Astrocyte (in vitro differentiated cells and primary cell): ENCODE results near the gene DIAPH3. TPM values are rescaled to one million over a fixed set of nuclear protein-coding genes. Genes with fewer than 3 reads are reported as not detected.
A peak's percentile ranks its signal among the peaks of the same experiment; 100 is the strongest.

ENCODE experiments used
- DNase-seq: peaks from one replicate; pipeline ENCODE4 v3.0.0-alpha.2; 2010; ENCODE audit warnings: low read depth
- FAIRE-seq: peaks from 2 replicates; lab custom pipeline; 2011; peaks lifted over from hg19 to GRCh38; lab: Jason Lieb, UNC
- H2AFZ ChIP-seq: 2 replicates; pipeline ENCODE4 v1.6.0; 2012; ENCODE audit warnings: low read depth, low read length, inconsistent platforms
- H3K27ac ChIP-seq: 2 replicates; pipeline ENCODE4 v1.5.1; 2011; ENCODE audit warnings: low read depth, low read length, inconsistent platforms
- H3K27me3 ChIP-seq: 2 replicates; pipeline ENCODE4 v1.6.0; 2011; ENCODE audit warnings: low read length, inconsistent platforms; ENCODE audit not compliant: insufficient read depth
- H3K36me3 ChIP-seq: 2 replicates; pipeline ENCODE4 v1.5.1; 2011; ENCODE audit warnings: low read length, inconsistent platforms; ENCODE audit not compliant: insufficient read depth
- H3K4me1 ChIP-seq: 2 replicates; pipeline ENCODE4 v1.5.1; 2011; ENCODE audit warnings: low read length, inconsistent platforms; ENCODE audit not compliant: insufficient read depth
- H3K4me2 ChIP-seq: 2 replicates; pipeline ENCODE4 v1.6.0; 2012; ENCODE audit warnings: low read length, inconsistent platforms
- H3K4me3 ChIP-seq: 2 replicates; pipeline ENCODE4 v1.5.1; 2011; ENCODE audit warnings: low read depth, mild to moderate bottlenecking, low read length, inconsistent platforms; ENCODE audit not compliant: insufficient read depth
- H3K79me2 ChIP-seq: 2 replicates; pipeline ENCODE4 v1.6.0; 2012; ENCODE audit warnings: mild to moderate bottlenecking, low read length, inconsistent platforms; ENCODE audit not compliant: insufficient read depth
- H3K9ac ChIP-seq: 2 replicates; pipeline ENCODE4 v1.6.0; 2012; ENCODE audit warnings: mild to moderate bottlenecking, low read length, inconsistent platforms
- H3K9me3 ChIP-seq: 2 replicates; pipeline ENCODE4 v1.5.1; 2012; ENCODE audit warnings: low read depth, mild to moderate bottlenecking, low read length, inconsistent platforms; ENCODE audit not compliant: insufficient read depth
- H4K20me1 ChIP-seq: 2 replicates; pipeline ENCODE4 v1.6.0; 2012; ENCODE audit warnings: low read length, inconsistent platforms; ENCODE audit not compliant: insufficient read depth
- H3K27ac Mint-ChIP-seq: one replicate; pipeline ENCODE4 v1.8.0; 2021; ENCODE audit warnings: mild to moderate bottlenecking, mixed read lengths; ENCODE audit not compliant: unreplicated experiment
- H3K27me3 Mint-ChIP-seq: one replicate; pipeline ENCODE4 v1.8.0; 2021; ENCODE audit warnings: low read depth, mixed read lengths; ENCODE audit not compliant: unreplicated experiment
- H3K36me3 Mint-ChIP-seq: one replicate; pipeline ENCODE4 v1.8.0; 2021; ENCODE audit warnings: low read depth, mixed read lengths; ENCODE audit not compliant: unreplicated experiment
- H3K4me1 Mint-ChIP-seq: one replicate; pipeline ENCODE4 v1.8.0; 2021; ENCODE audit warnings: low read depth, mixed read lengths; ENCODE audit not compliant: unreplicated experiment
- H3K4me3 Mint-ChIP-seq: one replicate; pipeline ENCODE4 v1.8.0; 2021; ENCODE audit warnings: mild to moderate bottlenecking, moderate library complexity, mixed read lengths; ENCODE audit not compliant: unreplicated experiment
- H3K9me3 Mint-ChIP-seq: one replicate; pipeline ENCODE4 v1.8.0; 2021; ENCODE audit warnings: mild to moderate bottlenecking, mixed read lengths; ENCODE audit not compliant: unreplicated experiment
- CTCF ChIP-seq: IDR thresholded peaks from 2 replicates; pipeline ENCODE4 v1.5.1; 2011; ENCODE audit warnings: low read depth, mild to moderate bottlenecking, inconsistent platforms, low read length, moderate library complexity; ENCODE audit not compliant: insufficient read depth
- EZH2 ChIP-seq: IDR thresholded peaks from 2 replicates; pipeline ENCODE4 v1.6.1; 2012; ENCODE audit warnings: mild to moderate bottlenecking, low read length, inconsistent platforms; ENCODE audit not compliant: insufficient read depth
- total RNA-seq: library from RNA; stranded (reverse); gene quantifications from 2 replicates; pipeline ENCODE4 v1.2.1, GENCODE V29; 2021

Gene DIAPH3
- total RNA-seq, 1 donor from 2014 or later = 19.0 TPM

GRCh38 chr13:59679254-59679653 is 484.5 kb downstream of the DIAPH3 start:
- no peaks in the 10 kb centered on the region for H4K20me1 ChIP-seq

GRCh38 chr13:59677966-59678814 is 485.5 kb downstream of the DIAPH3 start:
- H3K27ac Mint-ChIP-seq = no peak overlapping the region
- Histone ChIP-seq H3K4me3 (no peak overlapping the region), H2AFZ (no peak overlapping the region), H3K36me3 (no peaks in the 10 kb centered on the region), H3K4me2 (no peak overlapping the region), H3K4me1 (no peaks in the 10 kb centered on the region), H3K9ac (no peak overlapping the region), H3K9me3 (no peaks in the 10 kb centered on the region), H3K27ac (no peak overlapping the region), H4K20me1 (no peaks in the 10 kb centered on the region), H3K79me2 (no peaks in the 10 kb centered on the region), H3K27me3 (no peaks in the 10 kb centered on the region)
- H3K4me3 Mint-ChIP-seq = no peak overlapping the region
- FAIRE-seq (peak; percentile 65), DNase-seq (peak; percentile 41)
- no peaks in the 10 kb centered on the region for H3K9me3 Mint-ChIP-seq
- H3K4me1 Mint-ChIP-seq = peaks cover 10% of the 10 kb centered on the region
- no peaks in the 10 kb centered on the region for H3K36me3 Mint-ChIP-seq
- no peaks in the 10 kb centered on the region for H3K27me3 Mint-ChIP-seq
- TF ChIP-seq EZH2 (no peak), CTCF (peak; percentile 96)

More at GRCh38 chr13:59679254-59679653, 484.5 kb downstream of the DIAPH3 start:
- no peaks in the 10 kb centered on the region for H3K27me3 Mint-ChIP-seq
- no peak overlapping the region for H3K4me3 Mint-ChIP-seq
- H3K9me3 ChIP-seq = no peaks in the 10 kb centered on the region
- DNase-seq (no peak), FAIRE-seq (no peak)
- no peaks in the 10 kb centered on the region for H3K36me3 ChIP-seq
- H3K4me2 ChIP-seq = no peak overlapping the region
- no peaks in the 10 kb centered on the region for H3K4me1 ChIP-seq
- H3K79me2 ChIP-seq = no peaks in the 10 kb centered on the region
- no peak overlapping the region for H3K4me3 ChIP-seq
- H3K27ac Mint-ChIP-seq = no peak overlapping the region
- peaks cover 4% of the 10 kb centered on the region for H3K4me1 Mint-ChIP-seq
- no peak overlapping the region for H2AFZ ChIP-seq
- no peak overlapping the region for H3K27ac ChIP-seq
- H3K27me3 ChIP-seq = no peaks in the 10 kb centered on the region
- no peaks in the 10 kb centered on the region for H3K9me3 Mint-ChIP-seq
- no peak overlapping the region for H3K9ac ChIP-seq
- H3K36me3 Mint-ChIP-seq = no peaks in the 10 kb centered on the region
- no peak for TF ChIP-seq EZH2
- no peak for TF ChIP-seq CTCF

GRCh38 chr13:59677430-59677829 is 486.3 kb downstream of the DIAPH3 start:
- Histone ChIP-seq H3K4me3 (no peak overlapping the region), H3K9me3 (no peaks in the 10 kb centered on the region), H2AFZ (no peak overlapping the region), H3K9ac (no peak overlapping the region), H3K36me3 (no peaks in the 10 kb centered on the region), H3K4me2 (no peak overlapping the region), H3K4me1 (no peaks in the 10 kb centered on the region), H4K20me1 (no peaks in the 10 kb centered on the region), H3K79me2 (no peaks in the 10 kb centered on the region), H3K27me3 (no peaks in the 10 kb centered on the region), H3K27ac (no peak overlapping the region)
- DNase-seq = no peak
- H3K27me3 Mint-ChIP-seq = no peaks in the 10 kb centered on the region
- H3K4me1 Mint-ChIP-seq = peaks cover 12% of the 10 kb centered on the region
- no peak overlapping the region for H3K4me3 Mint-ChIP-seq
- H3K9me3 Mint-ChIP-seq = no peaks in the 10 kb centered on the region
- no peak overlapping the region for H3K27ac Mint-ChIP-seq
- H3K36me3 Mint-ChIP-seq = no peaks in the 10 kb centered on the region
- no peak for FAIRE-seq
- no peak for TF ChIP-seq EZH2
- TF ChIP-seq CTCF = no peak
